HG03354 (cell line): ENCODE results near the gene GNS.
"Not testable (repeated sequence)": the region's sequence is repeated elsewhere in the genome, so short reads cannot be mapped to it uniquely, and the experiment has no call there.

Experiments
- ATAC-seq: cut with Tn5 transposase; IDR thresholded peaks from one replicate; pipeline ENCODE4 v1.9.1; 2021; ENCODE audit warnings: mild to moderate bottlenecking; ENCODE audit not compliant: unreplicated experiment, poor library complexity, severe bottlenecking

The GNS gene

DNA sequence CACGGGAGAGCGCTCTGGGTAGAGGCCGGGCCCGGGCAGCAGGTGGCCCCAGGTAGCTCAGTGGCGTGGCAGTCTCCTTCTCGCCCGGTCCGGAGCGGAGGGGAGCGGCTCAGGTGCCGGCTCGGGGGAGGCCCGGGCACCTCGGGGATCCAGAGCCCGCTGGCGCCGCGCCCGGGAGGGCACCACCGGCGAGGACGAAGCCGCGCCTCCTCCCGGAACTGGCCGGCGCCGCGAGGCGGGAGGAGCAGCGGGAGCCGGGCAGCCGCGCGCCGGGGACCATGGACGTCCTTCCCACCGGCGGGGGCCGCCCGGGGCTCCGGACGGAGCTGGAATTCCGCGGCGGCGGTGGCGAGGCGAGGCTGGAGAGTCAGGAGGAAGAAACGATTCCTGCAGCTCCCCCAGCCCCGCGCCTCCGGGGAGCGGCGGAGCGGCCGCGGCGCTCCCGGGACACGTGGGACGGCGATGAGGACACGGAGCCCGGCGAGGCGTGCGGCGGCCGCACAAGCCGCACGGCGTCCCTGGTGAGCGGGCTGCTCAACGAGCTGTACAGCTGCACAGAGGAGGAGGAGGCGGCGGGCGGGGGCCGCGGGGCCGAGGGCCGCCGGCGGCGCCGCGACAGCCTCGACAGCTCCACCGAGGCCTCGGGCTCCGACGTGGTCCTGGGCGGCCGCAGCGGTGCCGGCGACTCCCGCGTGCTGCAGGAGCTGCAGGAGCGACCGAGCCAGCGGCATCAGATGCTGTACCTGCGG, 21.5 kb upstream of the GNS start:
- peak; percentile 57 for ATAC-seq

DNA sequence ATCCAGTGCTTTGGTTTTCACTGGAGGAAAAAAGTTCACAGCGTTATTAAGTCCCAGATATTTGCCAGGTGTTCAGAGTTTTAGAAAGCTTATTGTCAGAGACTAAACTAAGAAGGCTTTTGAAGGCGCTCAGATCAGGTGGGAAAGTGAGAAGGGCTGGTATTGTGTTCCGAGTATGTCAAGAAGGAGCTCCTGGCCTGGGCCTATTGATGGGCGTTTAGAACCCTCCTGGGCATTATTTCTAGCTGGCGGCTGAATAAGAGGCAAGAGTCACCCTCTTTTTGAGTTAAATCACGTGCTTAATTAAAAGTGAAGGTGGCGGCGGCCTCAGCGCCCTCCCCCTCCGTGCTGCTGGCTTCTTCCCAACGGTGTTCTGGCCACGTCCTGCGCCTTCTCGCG, 20.9 kb upstream of the GNS start:
- peak; percentile 8 for ATAC-seq

- no peak for ATAC-seq
These were observed 20.3 kb upstream of the GNS start for GRCh38 chr12:64779354-64779974.

DNA sequence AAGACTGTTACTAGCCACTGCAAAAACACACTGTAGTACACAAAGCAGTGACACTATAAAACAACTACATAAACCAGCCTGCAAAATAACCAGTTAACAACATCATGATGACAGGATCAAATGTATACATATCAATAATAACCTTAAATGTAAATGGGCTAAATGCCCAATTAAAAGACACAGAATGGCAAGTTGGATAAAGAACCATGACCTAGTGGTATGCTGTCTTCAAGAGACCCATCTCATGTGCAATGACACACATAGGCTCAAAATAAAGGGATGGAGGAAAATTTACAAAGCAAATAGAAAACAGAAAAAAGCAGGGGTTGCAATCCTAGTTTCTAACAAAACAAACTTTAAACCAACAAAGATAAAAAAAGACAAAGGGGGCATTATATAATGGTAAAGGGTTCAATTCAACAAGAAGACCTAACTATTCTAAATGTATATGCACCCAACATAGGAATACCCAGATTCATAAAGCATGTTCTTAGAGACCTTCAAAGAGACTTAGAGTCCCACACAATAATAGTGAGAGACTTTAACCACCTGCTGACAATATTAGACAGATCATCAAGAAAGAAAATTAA, 16.0 kb upstream of the GNS start:
- ATAC-seq: not testable (repeated sequence)

- ATAC-seq: no peak
These were observed 14.2 kb upstream of the GNS start for GRCh38 chr12:64773386-64773785.

- ATAC-seq: no peak
These were observed 8.3 kb upstream of the GNS start for GRCh38 chr12:64767495-64767894.

- ATAC-seq: no peak
These were observed 1.8 kb upstream of the GNS start for GRCh38 chr12:64760808-64761573.

DNA sequence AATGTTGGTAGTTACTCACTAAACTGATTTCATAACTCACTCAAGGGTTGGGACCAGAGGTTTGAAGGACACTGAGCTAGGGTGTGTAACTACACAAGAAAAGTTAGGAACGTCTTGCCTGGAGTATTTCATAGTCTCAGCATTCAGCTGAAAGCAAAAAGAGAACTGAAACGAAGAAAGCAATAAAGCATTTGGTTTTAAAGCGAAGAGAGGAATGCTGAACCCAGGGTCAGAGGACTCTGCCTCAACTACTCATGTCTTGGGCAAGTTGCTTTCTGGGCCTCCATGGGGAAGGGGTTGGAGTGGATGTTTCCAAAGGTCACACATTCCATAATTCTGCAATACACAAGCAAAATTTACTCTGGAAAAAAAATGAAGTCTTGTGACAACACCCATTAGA, 1.4 kb downstream of the GNS start:
- no peak for ATAC-seq

GRCh38 chr12:64756376-64756775, 2.8 kb downstream of the GNS start:
- ATAC-seq: peak; percentile 35

DNA sequence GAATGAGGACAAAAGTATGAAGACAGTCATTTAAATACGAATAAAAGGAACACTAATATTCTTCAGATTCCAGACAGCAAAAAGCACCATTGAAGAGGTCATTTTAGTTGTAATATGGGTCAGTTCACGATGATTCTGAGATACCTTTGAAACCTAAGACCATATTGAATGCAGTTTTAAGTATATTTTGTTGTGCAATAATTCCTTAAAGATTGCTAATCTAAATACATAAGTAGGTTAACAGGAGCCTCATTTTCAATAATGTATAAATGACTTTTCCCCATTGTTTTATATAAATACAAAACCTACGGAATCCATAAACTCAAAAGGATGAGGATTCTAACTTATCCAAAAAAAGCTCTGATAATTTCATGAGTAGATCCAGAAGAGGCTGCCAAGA, 5.8 kb downstream of the GNS start:
- ATAC-seq: no peak

GRCh38 chr12:64752833-64753238, 6.4 kb downstream of the GNS start:
- no peak for ATAC-seq

DNA sequence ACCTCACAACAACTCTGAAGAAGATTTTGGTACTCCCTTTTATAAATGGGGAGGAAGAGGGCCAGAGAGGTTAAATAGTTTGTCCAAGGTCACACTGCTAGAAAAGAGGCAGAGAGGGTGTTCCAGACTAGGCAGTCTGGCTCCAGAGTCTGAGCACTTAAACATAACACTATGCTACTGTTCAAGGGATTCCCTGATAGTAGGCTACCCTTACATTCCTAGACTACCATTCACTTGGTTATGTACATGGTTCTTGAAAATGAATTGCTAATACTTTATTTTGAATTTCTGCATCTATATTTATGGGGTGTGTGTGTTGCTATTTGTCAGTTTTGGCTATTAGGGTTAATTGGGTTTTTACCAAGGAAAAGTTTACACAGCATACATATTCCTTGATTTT, 7.2 kb downstream of the GNS start:
- no peak for ATAC-seq

DNA sequence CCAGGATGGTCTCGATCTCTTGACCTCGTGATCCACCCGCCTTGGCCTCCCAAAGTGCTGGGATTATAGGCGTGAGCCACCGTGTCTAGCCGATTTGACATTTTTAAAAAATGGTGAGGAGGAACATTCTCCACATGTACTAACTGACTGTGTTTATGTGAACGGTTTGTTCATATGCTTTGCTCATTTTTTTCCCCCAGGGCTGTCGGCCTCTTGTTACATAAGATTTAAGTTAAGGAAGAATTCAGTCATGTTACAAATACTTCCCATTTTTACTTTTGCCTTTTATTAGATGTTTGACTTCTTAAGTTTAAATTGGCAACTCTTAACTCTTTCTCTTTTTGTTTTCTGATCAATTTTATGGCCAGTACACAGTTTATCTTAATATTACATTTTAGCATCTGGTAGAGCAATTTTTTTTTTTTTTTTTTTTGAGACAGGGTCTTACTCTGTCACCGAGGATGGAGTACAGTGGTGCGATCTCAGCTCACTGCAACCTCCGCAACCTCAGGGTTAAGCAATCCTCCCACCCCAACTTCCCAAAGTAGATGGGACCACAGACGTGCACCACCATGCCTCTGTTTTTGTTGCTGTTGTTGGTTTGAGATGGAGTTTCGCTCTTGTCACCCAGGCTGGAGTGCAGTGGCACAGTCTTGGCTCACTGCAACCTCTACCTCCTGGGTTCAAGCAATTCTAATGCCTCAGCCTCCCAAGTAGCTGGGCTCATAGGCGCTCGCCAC, 9.6 kb downstream of the GNS start:
- no peak for ATAC-seq

DNA sequence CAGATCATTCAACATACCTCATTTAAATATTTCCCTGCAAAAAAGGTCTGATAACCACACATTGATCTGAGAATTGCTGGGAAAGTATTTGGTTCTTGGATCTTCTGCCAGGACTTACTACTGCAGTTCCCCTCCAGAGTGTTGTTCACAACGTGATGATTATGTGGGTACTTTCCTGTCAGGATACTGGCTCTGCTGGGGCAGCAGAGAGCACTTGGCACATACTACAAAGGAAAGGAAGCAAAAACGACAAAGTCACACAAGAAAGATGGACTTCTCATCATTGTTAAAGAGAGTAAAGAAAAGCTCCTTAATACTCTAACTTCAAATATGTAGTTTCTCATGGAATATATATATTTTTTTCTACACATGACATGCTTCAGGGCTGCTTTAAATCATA, 11.5 kb downstream of the GNS start:
- ATAC-seq: no peak

DNA sequence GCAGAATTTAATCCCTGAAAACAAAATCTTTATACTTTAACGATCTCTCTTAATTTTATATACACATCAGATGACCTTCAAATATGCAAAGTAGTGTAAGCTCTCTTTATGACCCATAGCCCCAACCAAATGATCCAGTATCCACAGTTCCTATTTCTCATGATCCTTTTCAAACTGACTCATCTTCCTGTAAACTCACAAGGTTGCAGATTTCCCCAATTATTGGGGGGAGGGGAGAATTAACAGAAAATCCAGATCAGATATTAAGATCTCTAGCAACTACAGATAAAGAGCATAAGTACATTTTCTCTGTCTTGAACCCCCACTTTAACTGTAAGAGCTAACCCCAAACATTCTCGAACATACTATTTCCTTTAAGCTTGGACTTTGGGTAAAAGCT, 12.5 kb downstream of the GNS start:
- ATAC-seq: no peak

- no peak for ATAC-seq
These were observed 13.2 kb downstream of the GNS start for GRCh38 chr12:64745980-64746379.

DNA sequence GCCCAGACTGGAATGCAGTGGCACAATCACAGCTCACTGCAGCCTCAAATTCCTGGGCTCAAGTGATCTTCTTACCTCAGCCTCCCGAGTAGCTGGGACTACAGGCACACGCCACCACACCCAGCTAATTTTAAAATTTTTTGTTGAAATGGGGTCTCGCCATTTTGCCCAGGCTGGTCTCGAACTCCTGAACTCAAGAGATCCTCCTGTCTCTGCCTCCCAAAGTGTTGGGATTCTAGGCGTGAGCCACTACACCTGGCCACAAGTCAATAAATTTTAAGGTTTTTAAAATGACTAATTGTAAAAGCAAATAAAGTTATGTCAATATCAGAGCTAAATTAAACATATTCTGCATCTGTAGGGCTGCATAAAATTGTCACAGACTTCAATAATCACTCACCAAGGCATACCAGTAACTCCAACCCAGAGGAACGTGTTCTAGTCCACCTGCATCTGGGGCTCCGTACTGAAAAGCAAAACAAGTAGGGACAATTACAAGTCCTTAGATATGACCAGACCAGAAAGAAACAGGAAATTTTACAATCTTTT, 13.9 kb downstream of the GNS start:
- ATAC-seq: no peak

DNA sequence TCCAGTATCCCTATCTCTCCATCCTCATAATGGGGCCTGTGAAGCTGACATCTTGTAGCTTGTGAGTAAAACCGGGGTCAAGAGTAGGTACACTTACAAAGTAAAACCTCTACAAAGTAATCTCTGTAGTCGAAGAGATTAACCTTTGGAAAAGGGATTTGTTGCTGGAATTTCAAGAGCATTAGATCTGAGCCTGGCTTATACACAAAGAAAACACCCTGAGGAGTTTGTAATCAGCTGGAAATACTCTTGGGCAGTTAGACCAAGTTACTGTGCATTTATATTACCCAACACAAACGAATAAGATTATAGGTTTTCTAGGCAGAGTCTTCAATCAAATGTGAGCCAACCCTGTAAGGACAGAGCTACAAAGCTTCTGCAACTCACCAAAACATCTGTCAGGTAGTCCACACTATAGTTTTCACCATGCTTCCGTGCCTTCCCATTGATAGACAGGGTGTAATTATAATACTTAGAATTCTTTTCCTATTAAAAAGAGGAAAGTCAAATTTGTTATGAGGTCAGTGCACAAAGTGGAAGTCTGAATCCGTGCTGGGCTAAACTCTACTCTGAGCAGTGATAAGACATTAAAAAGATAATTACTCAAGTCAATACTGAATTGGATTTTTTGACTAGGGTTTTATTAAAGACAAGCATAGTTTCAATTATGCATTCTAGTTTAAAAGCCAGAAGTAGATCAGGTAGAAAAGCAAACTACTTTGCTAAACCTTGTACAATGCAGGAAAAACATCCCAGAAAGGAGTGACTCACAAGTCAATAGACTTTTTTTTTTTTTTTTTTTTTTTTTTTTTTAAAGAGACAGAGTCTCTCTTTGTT, 14.6 kb downstream of the GNS start:
- no peak for ATAC-seq

DNA sequence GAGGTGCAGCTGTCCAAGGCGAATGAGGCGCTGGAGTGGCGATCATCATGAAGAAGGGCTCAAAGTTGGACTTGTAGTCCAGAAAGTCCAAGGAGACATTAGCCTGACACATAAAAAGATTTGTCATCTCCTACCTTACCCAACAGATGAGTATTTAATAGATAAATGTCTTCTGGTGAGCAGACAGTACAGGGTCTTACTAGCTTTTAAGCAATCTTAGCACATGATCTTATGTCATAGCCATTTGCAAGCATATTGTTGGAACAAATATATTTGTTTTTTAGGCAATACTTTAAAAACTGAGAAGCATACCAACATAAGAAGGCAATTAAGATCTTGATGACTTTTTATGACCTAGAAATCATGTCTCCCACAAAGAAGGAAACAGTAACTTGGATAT, 16.0 kb downstream of the GNS start:
- no peak for ATAC-seq
